ENCODE data around the gene SMARCB1. TPM values are rescaled to one million over a fixed set of nuclear protein-coding genes. Genes with fewer than 3 reads are reported as not detected.

Gene SMARCB1
- total and polyA plus RNA-seq, 3 experiments from 2014 or later, result 40.4 to 120 (median 113) TPM

GRCh38 chr22:23801886-23802377 lies 15.2 kb downstream of the SMARCB1 start:
- no peaks in the 10 kb centered on the region for H3K27me3 ChIP-seq (ENCODE audit: insufficient read depth, low read length, poor library complexity, severe bottlenecking)
- no peak overlapping the region for H3K27ac ChIP-seq (ENCODE audit: low read depth, low read length)
- no peaks in the 10 kb centered on the region for H3K4me1 ChIP-seq (ENCODE audit: insufficient read depth, low read length)
- Mint-ChIP-seq H3K27me3 (no peaks in the 10 kb centered on the region), H3K4me3 (no peak overlapping the region), H3K36me3 (peaks cover 0 to 76% (median 19%) of the 10 kb centered on the region in 3 donors), H3K27ac (peak overlapping the region in 1 of 8 donors; percentile 50), H3K9me3 (no peaks in the 10 kb centered on the region), H3K4me1 (no peaks in the 10 kb centered on the region)
- no peak for DNase-seq
- no peaks in the 10 kb centered on the region for H3K9me3 ChIP-seq (ENCODE audit: low read length)
- ChIA-PET CTCF (no interaction called here), POLR2A (no interaction called here)
- H3K4me3 ChIP-seq (ENCODE audit: low read length), result no peak overlapping the region
- H3K36me3 ChIP-seq (ENCODE audit: insufficient read depth, low read length), result peaks cover 51% of the 10 kb centered on the region

- H3K4me3 ChIP-seq (ENCODE audit: low read length), result no peak overlapping the region
- ChIA-PET POLR2A (no interaction called here), CTCF (no interaction called here)
- H3K27ac ChIP-seq (ENCODE audit: low read depth, low read length), result no peak overlapping the region
- H3K4me3 Mint-ChIP-seq, result peak overlapping the region in 1 of 7 donors; percentile 32
- H3K27ac Mint-ChIP-seq, result peak overlapping the region in 1 of 8 donors; percentile 10
- H3K4me1 Mint-ChIP-seq, result no peaks in the 10 kb centered on the region
- H3K27me3 Mint-ChIP-seq, result no peaks in the 10 kb centered on the region
- H3K36me3 ChIP-seq (ENCODE audit: insufficient read depth, low read length), result peaks cover 47% of the 10 kb centered on the region
- DNase-seq, result no peak
- H3K27me3 ChIP-seq (ENCODE audit: insufficient read depth, low read length, poor library complexity, severe bottlenecking), result no peaks in the 10 kb centered on the region
- H3K9me3 Mint-ChIP-seq, result no peaks in the 10 kb centered on the region
- no peaks in the 10 kb centered on the region for H3K4me1 ChIP-seq (ENCODE audit: insufficient read depth, low read length)
- peaks cover 0 to 77% (median 18%) of the 10 kb centered on the region in 3 donors for H3K36me3 Mint-ChIP-seq
- no peaks in the 10 kb centered on the region for H3K9me3 ChIP-seq (ENCODE audit: low read length)
Measured at GRCh38 chr22:23803001-23803819, 16.4 kb downstream of the SMARCB1 start.

- ChIA-PET POLR2A (no interaction called here), CTCF (no interaction called here)
- Histone ChIP-seq H3K4me3 (ENCODE audit: low read length) (no peak overlapping the region), H3K27me3 (ENCODE audit: insufficient read depth, low read length, poor library complexity, severe bottlenecking) (no peaks in the 10 kb centered on the region), H3K4me1 (ENCODE audit: insufficient read depth, low read length) (no peaks in the 10 kb centered on the region), H3K36me3 (ENCODE audit: insufficient read depth, low read length) (peaks cover 47% of the 10 kb centered on the region), H3K9me3 (ENCODE audit: low read length) (no peaks in the 10 kb centered on the region), H3K27ac (ENCODE audit: low read depth, low read length) (no peak overlapping the region)
- Mint-ChIP-seq H3K36me3 (peaks cover 0 to 74% (median 17%) of the 10 kb centered on the region in 3 donors), H3K4me3 (no peak overlapping the region), H3K4me1 (no peaks in the 10 kb centered on the region), H3K27ac (no peak overlapping the region), H3K9me3 (no peaks in the 10 kb centered on the region), H3K27me3 (no peaks in the 10 kb centered on the region)
- no peak for DNase-seq
Measured at GRCh38 chr22:23804781-23805291, 18.1 kb downstream of the SMARCB1 start.

- H3K27ac Mint-ChIP-seq, result no peak overlapping the region
- no peak overlapping the region for H3K4me3 ChIP-seq (ENCODE audit: low read length)
- H3K36me3 ChIP-seq (ENCODE audit: insufficient read depth, low read length), result peaks cover 36% of the 10 kb centered on the region
- H3K4me1 ChIP-seq (ENCODE audit: insufficient read depth, low read length), result no peaks in the 10 kb centered on the region
- DNase-seq, result no peak
- no peak overlapping the region for H3K4me3 Mint-ChIP-seq
- peaks cover 0 to 71% (median 16%) of the 10 kb centered on the region in 3 donors for H3K36me3 Mint-ChIP-seq
- no peaks in the 10 kb centered on the region for H3K9me3 ChIP-seq (ENCODE audit: low read length)
- ChIA-PET POLR2A (no interaction called here), CTCF (interaction anchor here (0.7 kb wide), 1 partner anchor 9 kb away, joined by 3 read pairs; no protein-coding TSS in a partner anchor)
- H3K27me3 Mint-ChIP-seq, result no peaks in the 10 kb centered on the region
- no peak overlapping the region for H3K27ac ChIP-seq (ENCODE audit: low read depth, low read length)
- H3K9me3 Mint-ChIP-seq, result no peaks in the 10 kb centered on the region
- no peaks in the 10 kb centered on the region for H3K27me3 ChIP-seq (ENCODE audit: insufficient read depth, low read length, poor library complexity, severe bottlenecking)
- no peaks in the 10 kb centered on the region for H3K4me1 Mint-ChIP-seq
Measured at GRCh38 chr22:23806837-23807236, 20.1 kb downstream of the SMARCB1 start.

- no peaks in the 10 kb centered on the region for H3K27me3 Mint-ChIP-seq
- H3K4me1 ChIP-seq (ENCODE audit: insufficient read depth, low read length), result no peaks in the 10 kb centered on the region
- peak overlapping the region in 1 of 8 donors; percentile 36 for H3K27ac Mint-ChIP-seq
- no peak overlapping the region for H3K4me3 Mint-ChIP-seq
- H3K27ac ChIP-seq (ENCODE audit: low read depth, low read length), result no peak overlapping the region
- H3K4me3 ChIP-seq (ENCODE audit: low read length), result no peak overlapping the region
- ChIA-PET CTCF (no interaction called here), POLR2A (no interaction called here)
- H3K36me3 ChIP-seq (ENCODE audit: insufficient read depth, low read length), result peaks cover 18% of the 10 kb centered on the region
- no peaks in the 10 kb centered on the region for H3K9me3 Mint-ChIP-seq
- H3K27me3 ChIP-seq (ENCODE audit: insufficient read depth, low read length, poor library complexity, severe bottlenecking), result no peaks in the 10 kb centered on the region
- no peak for DNase-seq
- no peaks in the 10 kb centered on the region for H3K9me3 ChIP-seq (ENCODE audit: low read length)
- peaks cover 4 to 62% (median 20%) of the 10 kb centered on the region in 3 donors for H3K36me3 Mint-ChIP-seq
- H3K4me1 Mint-ChIP-seq, result no peaks in the 10 kb centered on the region
Measured at GRCh38 chr22:23812378-23812777, 25.6 kb downstream of the SMARCB1 start.

GRCh38 chr22:23815541-23816155 lies 28.9 kb downstream of the SMARCB1 start:
- no peaks in the 10 kb centered on the region for H3K4me1 ChIP-seq (ENCODE audit: insufficient read depth, low read length)
- H3K4me1 Mint-ChIP-seq, result peaks cover 2 to 8% (median 4%) of the 10 kb centered on the region in 3 donors
- H3K27me3 Mint-ChIP-seq, result no peaks in the 10 kb centered on the region
- H3K36me3 Mint-ChIP-seq, result peaks cover 4 to 82% (median 20%) of the 10 kb centered on the region in 3 donors
- ChIA-PET CTCF (no interaction called here), POLR2A (no interaction called here)
- DNase-seq, result no peak
- H3K9me3 ChIP-seq (ENCODE audit: low read length), result no peaks in the 10 kb centered on the region
- no peak overlapping the region for H3K4me3 Mint-ChIP-seq
- no peaks in the 10 kb centered on the region for H3K9me3 Mint-ChIP-seq
- H3K27ac ChIP-seq (ENCODE audit: low read depth, low read length), result no peak overlapping the region
- no peak overlapping the region for H3K4me3 ChIP-seq (ENCODE audit: low read length)
- peak overlapping the region in 1 of 8 donors; percentile 94 for H3K27ac Mint-ChIP-seq
- H3K27me3 ChIP-seq (ENCODE audit: insufficient read depth, low read length, poor library complexity, severe bottlenecking), result no peaks in the 10 kb centered on the region
- peaks cover 22% of the 10 kb centered on the region for H3K36me3 ChIP-seq (ENCODE audit: insufficient read depth, low read length)

GRCh38 chr22:23816156-23816976 lies 29.6 kb downstream of the SMARCB1 start:
- peaks cover 25% of the 10 kb centered on the region for H3K36me3 ChIP-seq (ENCODE audit: insufficient read depth, low read length)

More at GRCh38 chr22:23816156-23816976, 29.6 kb downstream of the SMARCB1 start:
- H3K9me3 ChIP-seq (ENCODE audit: low read length), result no peaks in the 10 kb centered on the region
- H3K4me1 ChIP-seq (ENCODE audit: insufficient read depth, low read length), result no peaks in the 10 kb centered on the region
- CTCF ChIA-PET, result no interaction called here
- no peaks in the 10 kb centered on the region for H3K27me3 ChIP-seq (ENCODE audit: insufficient read depth, low read length, poor library complexity, severe bottlenecking)
- DNase-seq, result no peak
- Mint-ChIP-seq H3K9me3 (no peaks in the 10 kb centered on the region), H3K4me3 (no peak overlapping the region), H3K4me1 (peaks cover 2 to 13% (median 5%) of the 10 kb centered on the region in 3 donors), H3K27ac (no peak overlapping the region), H3K36me3 (peaks cover 4 to 82% (median 16%) of the 10 kb centered on the region in 3 donors), H3K27me3 (no peaks in the 10 kb centered on the region)
- H3K4me3 ChIP-seq (ENCODE audit: low read length), result no peak overlapping the region
- POLR2A ChIA-PET, result no interaction called here
- H3K27ac ChIP-seq (ENCODE audit: low read depth, low read length), result no peak overlapping the region

All from CD8-positive, alpha-beta memory T cell (primary cell).